Measurements from ENCODE around the gene KRT16. TPM values are rescaled to one million over a fixed set of nuclear protein-coding genes. Genes with fewer than 3 reads are reported as not detected.
"Not testable (repeated sequence)": the region's sequence is repeated elsewhere in the genome, so short reads cannot be mapped to it uniquely, and the experiment has no call there.

The KRT16 gene
- total and polyA plus RNA-seq, 10 of the 15 experiments (the other 5 are each of a cell fraction or from before 2014, with no cell fraction given), result 0.07 TPM; not detected in 9

- TF ChIP-seq, protein P1, sequence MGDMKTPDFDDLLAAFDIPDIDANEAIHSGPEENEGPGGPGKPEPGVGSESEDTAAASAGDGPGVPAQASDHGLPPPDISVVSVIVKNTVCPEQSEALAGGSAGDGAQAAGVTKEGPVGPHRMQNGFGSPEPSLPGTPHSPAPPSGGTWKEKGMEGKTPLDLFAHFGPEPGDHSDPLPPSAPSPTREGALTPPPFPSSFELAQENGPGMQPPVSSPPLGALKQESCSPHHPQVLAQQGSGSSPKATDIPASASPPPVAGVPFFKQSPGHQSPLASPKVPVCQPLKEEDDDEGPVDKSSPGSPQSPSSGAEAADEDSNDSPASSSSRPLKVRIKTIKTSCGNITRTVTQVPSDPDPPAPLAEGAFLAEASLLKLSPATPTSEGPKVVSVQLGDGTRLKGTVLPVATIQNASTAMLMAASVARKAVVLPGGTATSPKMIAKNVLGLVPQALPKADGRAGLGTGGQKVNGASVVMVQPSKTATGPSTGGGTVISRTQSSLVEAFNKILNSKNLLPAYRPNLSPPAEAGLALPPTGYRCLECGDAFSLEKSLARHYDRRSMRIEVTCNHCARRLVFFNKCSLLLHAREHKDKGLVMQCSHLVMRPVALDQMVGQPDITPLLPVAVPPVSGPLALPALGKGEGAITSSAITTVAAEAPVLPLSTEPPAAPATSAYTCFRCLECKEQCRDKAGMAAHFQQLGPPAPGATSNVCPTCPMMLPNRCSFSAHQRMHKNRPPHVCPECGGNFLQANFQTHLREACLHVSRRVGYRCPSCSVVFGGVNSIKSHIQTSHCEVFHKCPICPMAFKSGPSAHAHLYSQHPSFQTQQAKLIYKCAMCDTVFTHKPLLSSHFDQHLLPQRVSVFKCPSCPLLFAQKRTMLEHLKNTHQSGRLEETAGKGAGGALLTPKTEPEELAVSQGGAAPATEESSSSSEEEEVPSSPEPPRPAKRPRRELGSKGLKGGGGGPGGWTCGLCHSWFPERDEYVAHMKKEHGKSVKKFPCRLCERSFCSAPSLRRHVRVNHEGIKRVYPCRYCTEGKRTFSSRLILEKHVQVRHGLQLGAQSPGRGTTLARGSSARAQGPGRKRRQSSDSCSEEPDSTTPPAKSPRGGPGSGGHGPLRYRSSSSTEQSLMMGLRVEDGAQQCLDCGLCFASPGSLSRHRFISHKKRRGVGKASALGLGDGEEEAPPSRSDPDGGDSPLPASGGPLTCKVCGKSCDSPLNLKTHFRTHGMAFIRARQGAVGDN (IDR thresholded peaks at IDR 0.05), result no peak
- no peak for TF ChIP-seq SUPT20H (IDR thresholded peaks at IDR 0.05; ENCODE audit: borderline replicate concordance, control insufficient read depth, low read depth, low read length)
- TF ChIP-seq EP300 (IDR thresholded peaks at IDR 0.05; ENCODE audit: borderline replicate concordance in 1 of 2, control insufficient read depth in 1 of 2, low read depth in 2 of 2, low read length in 2 of 2), result no peak
- no peak for TF ChIP-seq SRF (IDR thresholded peaks at IDR 0.05; ENCODE audit: low read depth in 2 of 2, low read length in 2 of 2)
- no peak for TF ChIP-seq MEF2A (IDR thresholded peaks at IDR 0.05; ENCODE audit: insufficient read depth, low read depth, low read length)
Observed at GRCh38 chr17:41617136-41617535, 4.6 kb upstream of the KRT16 start (continued).

- H2AFZ ChIP-seq (ENCODE audit: control insufficient read depth, low read depth, low read length); in situ Hi-C loops (cut with MboI); H3K27ac ChIP-seq (ENCODE audit: control insufficient read depth, insufficient read depth); H3K4me3 ChIP-seq; BruUV-seq (replicated peaks); intact Hi-C loops (cut with micrococcal nuclease; ENCODE audit: unreplicated experiment); H3K27me3 ChIP-seq (replicated peaks in 1 of 2; ENCODE audit: control insufficient read depth in 2 of 2, insufficient read depth in 2 of 2, low read length in 1 of 2); H3K9ac ChIP-seq (ENCODE audit: control insufficient read depth, insufficient read depth, low read length); SMC1A ChIA-PET (ENCODE audit: uncharacterized antibody, unreplicated experiment); POLR2A ChIA-PET; H3K4me1 ChIP-seq (ENCODE audit: control insufficient read depth, insufficient read depth, low read length); H3K36me3 ChIP-seq (ENCODE audit: control insufficient read depth in 2 of 2, insufficient read depth in 2 of 2, low read length in 1 of 2); CTCF ChIA-PET; FAIRE-seq; H4K20me1 ChIP-seq (ENCODE audit: control insufficient read depth, insufficient read depth); H3K4me2 ChIP-seq (ENCODE audit: control insufficient read depth, insufficient read depth); H3K79me2 ChIP-seq (ENCODE audit: control insufficient read depth, insufficient read depth, low read length); DNase-seq (ENCODE audit: low read depth, low spot score); RAD21 ChIA-PET (ENCODE audit: unreplicated experiment); ATAC-seq; H3K9me3 ChIP-seq (replicated peaks; ENCODE audit: control insufficient read depth, insufficient read depth, low read length): not testable (repeated sequence)
- 3% methylated on average over 4 of the region's 4 CpGs for WGBS (ENCODE audit: insufficient coverage, insufficient replicate concordance, low lambda C conversion rate, missing lambda C conversion rate)
Observed at GRCh38 chr17:41616486-41616885, 3.9 kb upstream of the KRT16 start.
